Neural cell (in vitro differentiated cells): ENCODE measurements around the gene NUDT16.

Experiments
- CTCF ChIP-seq: fragments of 450-650 bp; IDR thresholded peaks from 2 replicates; pipeline ENCODE4 v1.5.1; 2014; ENCODE audit warnings: antibody characterized with exemption, mild to moderate bottlenecking, moderate library complexity; ENCODE audit not compliant: poor library complexity, severe bottlenecking
- EP300 ChIP-seq: fragments of 450-650 bp; conservative IDR thresholded peaks from 2 replicates; pipeline ENCODE4 v1.6.1; 2014; ENCODE audit warnings: antibody characterized with exemption, mild to moderate bottlenecking, moderate library complexity; ENCODE audit not compliant: poor library complexity, severe bottlenecking
- EZH2 ChIP-seq: fragments of 200-600, 300-800 bp; shearing (Covaris generic), sonication (generic); IDR thresholded peaks from 2 replicates; pipeline ENCODE4 v1.6.1; 2014; ENCODE audit warnings: antibody characterized with exemption, low read length, borderline replicate concordance, mild to moderate bottlenecking; ENCODE audit not compliant: insufficient read depth, poor library complexity, severe bottlenecking
- POLR2AphosphoS5 ChIP-seq: IDR thresholded peaks from 2 replicates; pipeline ENCODE4 v1.6.1; 2012
- TAF1 ChIP-seq: IDR thresholded peaks from 2 replicates; pipeline ENCODE4 v1.6.1; 2012; ENCODE audit warnings: low read depth

DNA sequence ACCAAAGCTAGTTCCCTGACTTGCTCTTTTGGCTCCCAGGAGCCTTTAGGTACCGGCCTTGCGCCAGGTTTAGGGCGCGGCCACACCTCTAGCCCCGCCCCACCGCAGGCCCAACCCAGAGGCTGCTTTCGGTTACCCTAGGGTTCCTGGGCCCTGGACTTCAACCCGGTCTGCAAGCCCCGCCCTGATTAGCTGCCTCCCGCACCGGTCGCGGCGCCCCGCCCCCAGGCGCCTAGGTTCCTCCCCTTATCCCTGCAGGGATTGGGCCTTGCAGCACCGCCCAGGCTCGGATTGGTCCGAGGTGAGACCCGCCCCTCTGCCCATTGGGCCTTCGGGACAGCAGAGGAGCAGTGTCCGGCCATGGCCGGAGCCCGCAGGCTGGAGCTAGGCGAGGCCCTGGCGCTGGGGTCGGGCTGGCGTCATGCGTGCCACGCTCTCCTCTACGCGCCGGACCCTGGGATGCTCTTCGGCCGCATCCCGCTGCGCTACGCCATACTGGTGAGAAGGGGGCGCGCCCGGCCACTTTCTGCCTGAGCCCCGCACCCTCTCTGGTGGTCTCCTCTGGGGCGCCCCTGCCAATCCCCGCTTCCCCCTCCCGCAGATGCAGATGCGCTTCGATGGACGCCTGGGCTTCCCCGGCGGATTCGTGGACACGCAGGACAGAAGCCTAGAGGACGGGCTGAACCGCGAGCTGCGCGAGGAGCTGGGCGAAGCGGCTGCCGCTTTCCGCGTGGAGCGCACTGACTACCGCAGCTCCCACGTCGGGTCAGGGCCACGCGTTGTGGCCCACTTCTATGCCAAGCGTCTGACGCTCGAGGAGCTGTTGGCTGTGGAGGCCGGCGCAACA, at the start of gene NUDT16:
- no peak for TF ChIP-seq POLR2AphosphoS5
- TF ChIP-seq EZH2 = no peak
- TF ChIP-seq CTCF = peak; percentile 51
- TF ChIP-seq TAF1 = no peak
- no peak for TF ChIP-seq EP300
